IPS DF 4.7 (cell line): ENCODE measurements around the gene SPTBN1.
"Not testable (repeated sequence)": the region's sequence is repeated elsewhere in the genome, so short reads cannot be mapped to it uniquely, and the experiment has no call there.

Source experiments
- DNase-seq: peaks from one replicate; pipeline ENCODE4 v3.0.0-alpha.2; 2013; ENCODE audit warnings: low spot score; ENCODE audit errors: extremely low read depth

Gene SPTBN1

DNA sequence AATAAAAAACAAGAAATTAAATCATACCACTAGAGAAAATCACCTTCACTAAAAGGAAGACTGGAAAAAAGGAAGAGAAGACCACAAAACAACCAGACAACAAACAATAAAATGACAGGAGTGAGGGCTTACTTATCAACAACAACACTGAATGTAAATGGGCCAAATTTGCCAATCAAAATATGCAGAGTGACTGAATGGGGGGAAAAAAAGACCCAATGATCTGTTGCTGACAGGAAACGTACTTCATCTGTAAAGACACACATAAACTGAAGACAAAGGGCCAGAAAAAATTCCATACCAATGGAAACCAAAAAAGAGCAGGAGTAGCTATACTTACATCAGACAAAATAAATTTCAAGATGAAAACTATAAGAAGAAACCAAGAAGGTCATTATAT lies 241.8 kb downstream of the SPTBN1 start:
- DNase-seq: no peak

GRCh38 chr2:54698926-54699325 lies 242.8 kb downstream of the SPTBN1 start:
- not testable (repeated sequence) for DNase-seq

GRCh38 chr2:54699665-54700064 lies 243.5 kb downstream of the SPTBN1 start:
- no peak for DNase-seq

DNA sequence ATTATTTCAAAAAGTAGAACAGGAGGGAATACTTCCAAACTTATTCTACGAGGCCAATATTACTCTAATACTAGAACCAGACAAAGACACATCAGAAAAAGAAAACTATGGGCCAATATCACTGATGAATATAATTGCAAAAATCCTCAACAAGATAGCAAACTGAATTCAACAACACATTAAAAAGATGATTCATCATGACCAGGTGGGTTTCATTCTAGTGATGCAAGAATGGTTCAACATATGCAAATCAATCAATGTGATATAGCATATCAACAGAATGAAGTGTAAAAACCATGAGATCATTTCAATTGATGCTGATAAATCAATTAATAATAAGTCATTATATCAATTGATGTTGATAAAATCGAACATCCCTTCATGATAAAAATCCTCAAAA lies 244.9 kb downstream of the SPTBN1 start:
- DNase-seq: no peak

DNA sequence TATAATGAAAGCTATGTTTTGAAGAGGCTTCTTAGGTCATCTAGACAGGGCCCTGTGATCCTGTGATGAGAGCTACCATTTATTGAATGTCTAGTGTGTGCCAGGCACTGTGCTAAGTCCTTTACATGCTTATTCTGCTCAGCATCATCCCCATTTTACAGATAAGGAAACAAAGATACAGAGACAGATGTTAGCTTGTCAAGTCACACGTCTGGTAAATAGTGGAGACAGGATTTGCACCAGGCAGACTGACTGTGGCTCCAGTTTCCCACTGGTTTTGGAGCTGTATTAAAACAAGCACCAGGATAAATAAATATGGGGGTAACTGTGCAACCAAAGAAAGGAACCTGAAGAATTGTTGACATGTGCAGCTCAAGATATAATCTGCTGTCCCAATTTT lies 248.1 kb downstream of the SPTBN1 start:
- DNase-seq: no peak

DNA sequence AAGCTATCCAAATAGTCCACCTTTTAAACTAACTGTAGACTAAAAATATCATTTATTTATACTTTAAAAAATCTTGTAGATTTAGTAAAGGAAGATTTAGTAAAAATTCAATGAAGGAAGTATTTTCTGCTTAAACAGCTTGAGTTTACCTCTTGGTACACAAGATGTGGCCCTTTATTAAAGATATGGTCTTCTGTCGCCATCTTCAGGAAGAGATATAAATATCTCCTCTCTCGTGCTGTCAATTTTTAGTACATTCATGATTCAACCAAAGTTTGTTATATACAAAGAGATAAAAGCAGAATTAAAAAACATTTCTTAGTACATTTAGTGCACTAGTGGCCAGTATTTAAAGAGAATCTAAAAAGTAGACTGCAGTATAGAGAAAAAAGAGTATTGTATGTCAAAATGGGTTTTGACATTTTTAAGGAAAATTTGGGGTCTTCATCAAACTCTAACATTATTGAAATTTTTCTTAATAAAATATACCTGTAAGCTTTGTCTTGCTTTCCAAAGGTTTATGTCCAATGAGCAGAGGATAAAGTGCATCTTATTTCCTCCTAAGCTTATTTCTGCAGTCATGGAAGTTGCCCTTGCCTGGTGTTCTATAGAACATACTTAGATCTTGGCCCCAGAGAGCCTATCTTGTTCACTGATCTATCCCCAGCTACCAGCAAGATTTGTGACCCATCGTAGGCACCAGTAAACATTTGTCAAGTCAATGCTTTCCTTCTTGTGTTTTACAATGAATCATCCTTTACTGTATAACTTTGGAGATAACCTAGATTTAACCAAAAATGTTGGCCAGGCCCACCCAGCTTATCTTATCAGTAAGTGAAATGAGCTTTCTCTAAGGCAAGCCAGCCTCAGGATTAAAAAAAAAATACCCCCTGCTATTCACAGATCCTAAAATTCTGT lies 248.8 kb downstream of the SPTBN1 start:
- no peak for DNase-seq

DNA sequence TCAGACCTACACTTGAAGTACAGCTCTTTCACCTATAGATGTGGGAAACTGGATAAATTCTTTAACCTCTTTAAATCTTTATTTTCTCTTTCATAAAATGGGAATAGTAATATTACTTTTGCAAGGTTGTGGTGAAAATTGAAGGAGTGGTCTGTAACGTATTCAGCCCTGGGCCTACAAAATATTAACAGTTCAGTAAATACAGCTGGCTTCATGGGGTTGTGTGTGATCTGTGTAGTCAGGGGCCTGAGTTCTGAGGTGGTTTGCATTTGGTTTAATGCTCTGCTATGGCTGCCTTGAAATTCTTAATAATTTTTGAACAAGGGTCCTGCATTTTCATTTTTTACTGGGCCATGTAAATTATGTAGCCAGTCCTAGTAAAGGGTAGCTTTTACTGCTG lies 250.5 kb downstream of the SPTBN1 start:
- DNase-seq: no peak

DNA sequence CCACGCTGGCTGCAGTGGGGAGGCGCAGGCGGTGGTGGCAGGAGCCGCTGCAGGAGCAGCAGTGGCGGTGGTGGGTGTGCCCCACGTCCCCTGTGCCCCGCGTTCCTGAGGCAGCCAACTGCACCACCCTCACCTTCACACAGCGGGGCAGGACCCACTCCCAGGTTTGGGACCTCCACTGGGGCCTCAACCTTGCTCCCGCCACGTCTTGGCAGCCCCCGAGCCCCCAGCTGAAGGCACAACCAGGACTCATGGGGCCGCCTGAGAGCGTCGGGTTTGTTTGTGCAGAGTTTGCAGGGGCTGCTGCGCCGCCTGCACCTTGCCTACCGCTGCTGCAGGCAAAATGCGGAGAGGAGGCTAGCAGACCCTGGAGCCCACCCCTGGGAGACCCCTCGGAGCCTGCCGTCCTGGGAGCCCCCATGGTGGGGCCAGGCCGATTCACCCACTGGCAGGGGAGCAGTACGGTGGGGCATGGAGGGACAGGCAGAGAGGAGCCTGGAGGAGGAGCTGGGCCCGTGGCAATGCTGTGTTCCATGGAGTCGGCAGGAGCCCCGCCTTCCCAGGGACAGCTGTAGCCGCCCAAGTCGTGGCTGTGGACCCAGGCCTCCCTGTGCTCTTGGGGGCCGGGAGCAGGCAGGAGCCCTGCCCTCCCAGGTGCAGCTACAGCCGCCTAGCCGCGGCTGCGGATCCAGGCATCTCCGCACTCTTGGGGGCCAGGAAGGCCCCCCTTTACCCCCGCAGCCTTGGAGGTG lies 252.6 kb downstream of the SPTBN1 start:
- DNase-seq: no peak

- no peak for DNase-seq
These were observed 253.2 kb downstream of the SPTBN1 start for GRCh38 chr2:54709336-54709809.

DNA sequence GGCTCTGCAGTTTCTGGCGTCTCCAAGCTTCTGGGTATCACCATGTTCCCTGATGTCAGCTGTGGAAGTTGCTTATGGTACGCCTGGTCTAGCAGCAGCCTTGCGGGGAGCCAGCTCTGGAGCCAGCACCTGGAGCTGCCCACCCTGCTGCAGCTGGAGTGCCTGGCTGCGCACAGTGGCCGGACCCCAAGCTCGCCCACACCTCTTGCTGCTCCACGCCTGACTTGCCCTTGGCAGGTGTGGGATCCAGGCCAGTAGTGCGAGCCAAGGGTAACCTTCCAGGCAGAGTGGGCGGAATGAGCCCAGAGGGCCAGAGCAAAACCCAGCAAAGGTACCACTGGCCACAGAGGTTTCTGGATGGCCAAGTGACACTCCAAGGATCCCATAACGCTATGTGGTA lies 254.1 kb downstream of the SPTBN1 start:
- DNase-seq: no peak

GRCh38 chr2:54712516-54712915 lies 256.4 kb downstream of the SPTBN1 start:
- DNase-seq: no peak

- no peak for DNase-seq
These were observed 258.9 kb downstream of the SPTBN1 start for GRCh38 chr2:54714996-54715395.

DNA sequence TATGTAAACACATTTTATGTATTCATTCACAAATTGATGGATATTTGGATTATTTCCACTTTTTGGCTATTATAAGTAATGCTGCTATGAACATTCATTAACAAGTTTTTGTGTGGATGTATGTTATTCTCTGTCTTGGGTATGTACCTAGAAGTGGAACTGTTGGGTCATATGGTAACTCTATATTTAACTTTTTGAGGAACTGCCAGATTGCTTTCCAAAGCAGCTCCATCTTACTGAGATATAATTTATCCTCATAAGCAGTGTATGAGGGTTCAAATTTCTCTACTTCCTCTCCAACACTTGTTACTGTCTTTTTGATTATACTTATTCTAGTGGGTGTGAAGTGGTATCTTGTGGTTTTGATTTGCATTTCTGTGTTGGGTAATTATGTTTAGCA lies 260.2 kb downstream of the SPTBN1 start:
- DNase-seq: no peak

- DNase-seq: no peak
These were observed 264.4 kb downstream of the SPTBN1 start for GRCh38 chr2:54720563-54720962.
